ENCODE measurements around the gene ARID5B.
"Not testable (repeated sequence)": the region's sequence is repeated elsewhere in the genome, so short reads cannot be mapped to it uniquely, and the experiment has no call there.

ARID5B gene, protein sequence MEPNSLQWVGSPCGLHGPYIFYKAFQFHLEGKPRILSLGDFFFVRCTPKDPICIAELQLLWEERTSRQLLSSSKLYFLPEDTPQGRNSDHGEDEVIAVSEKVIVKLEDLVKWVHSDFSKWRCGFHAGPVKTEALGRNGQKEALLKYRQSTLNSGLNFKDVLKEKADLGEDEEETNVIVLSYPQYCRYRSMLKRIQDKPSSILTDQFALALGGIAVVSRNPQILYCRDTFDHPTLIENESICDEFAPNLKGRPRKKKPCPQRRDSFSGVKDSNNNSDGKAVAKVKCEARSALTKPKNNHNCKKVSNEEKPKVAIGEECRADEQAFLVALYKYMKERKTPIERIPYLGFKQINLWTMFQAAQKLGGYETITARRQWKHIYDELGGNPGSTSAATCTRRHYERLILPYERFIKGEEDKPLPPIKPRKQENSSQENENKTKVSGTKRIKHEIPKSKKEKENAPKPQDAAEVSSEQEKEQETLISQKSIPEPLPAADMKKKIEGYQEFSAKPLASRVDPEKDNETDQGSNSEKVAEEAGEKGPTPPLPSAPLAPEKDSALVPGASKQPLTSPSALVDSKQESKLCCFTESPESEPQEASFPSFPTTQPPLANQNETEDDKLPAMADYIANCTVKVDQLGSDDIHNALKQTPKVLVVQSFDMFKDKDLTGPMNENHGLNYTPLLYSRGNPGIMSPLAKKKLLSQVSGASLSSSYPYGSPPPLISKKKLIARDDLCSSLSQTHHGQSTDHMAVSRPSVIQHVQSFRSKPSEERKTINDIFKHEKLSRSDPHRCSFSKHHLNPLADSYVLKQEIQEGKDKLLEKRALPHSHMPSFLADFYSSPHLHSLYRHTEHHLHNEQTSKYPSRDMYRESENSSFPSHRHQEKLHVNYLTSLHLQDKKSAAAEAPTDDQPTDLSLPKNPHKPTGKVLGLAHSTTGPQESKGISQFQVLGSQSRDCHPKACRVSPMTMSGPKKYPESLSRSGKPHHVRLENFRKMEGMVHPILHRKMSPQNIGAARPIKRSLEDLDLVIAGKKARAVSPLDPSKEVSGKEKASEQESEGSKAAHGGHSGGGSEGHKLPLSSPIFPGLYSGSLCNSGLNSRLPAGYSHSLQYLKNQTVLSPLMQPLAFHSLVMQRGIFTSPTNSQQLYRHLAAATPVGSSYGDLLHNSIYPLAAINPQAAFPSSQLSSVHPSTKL

GRCh38 chr10:61900829-61901792 is at the start of gene ARID5B:
Gene ARID5B (plus strand): TSS chr10:61901699. CDS start chr10:61901710, 11 bp downstream.
- in situ Hi-C loops (cut with MboI; ENCODE audit: low sequenced_read_pairs) = no loop called here

- in situ Hi-C loops (cut with MboI; ENCODE audit: low sequenced_read_pairs) = no loop called here
Observed at GRCh38 chr10:61852261-61852660, 49.2 kb upstream of the ARID5B start.

GRCh38 chr10:61855771-61856170 is 45.7 kb upstream of the ARID5B start:
- in situ Hi-C loops (cut with MboI; ENCODE audit: low sequenced_read_pairs) = no loop called here

- in situ Hi-C loops (cut with MboI; ENCODE audit: low sequenced_read_pairs) = no loop called here
Observed at GRCh38 chr10:61857746-61858145, 43.8 kb upstream of the ARID5B start.

DNA sequence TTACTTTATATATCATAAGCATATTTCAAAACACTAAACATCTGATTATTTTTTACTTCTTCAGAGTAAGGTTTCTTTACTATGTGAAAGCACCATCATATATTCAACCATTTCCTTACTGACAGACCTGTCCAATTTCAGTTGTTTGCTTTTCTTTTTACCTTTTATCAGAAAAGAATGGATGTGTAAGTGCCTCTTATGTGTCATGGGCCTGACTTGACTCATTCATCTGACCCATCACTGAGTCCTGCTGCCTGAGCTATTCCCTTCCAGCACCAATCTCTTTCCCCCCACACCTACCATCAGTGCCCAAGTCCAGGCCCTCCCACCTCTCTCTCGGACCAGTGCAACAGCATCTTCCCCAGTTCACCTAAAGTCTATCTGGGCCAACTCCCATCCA is 41.7 kb upstream of the ARID5B start:
- in situ Hi-C loops (cut with MboI; ENCODE audit: low sequenced_read_pairs) = no loop called here

DNA sequence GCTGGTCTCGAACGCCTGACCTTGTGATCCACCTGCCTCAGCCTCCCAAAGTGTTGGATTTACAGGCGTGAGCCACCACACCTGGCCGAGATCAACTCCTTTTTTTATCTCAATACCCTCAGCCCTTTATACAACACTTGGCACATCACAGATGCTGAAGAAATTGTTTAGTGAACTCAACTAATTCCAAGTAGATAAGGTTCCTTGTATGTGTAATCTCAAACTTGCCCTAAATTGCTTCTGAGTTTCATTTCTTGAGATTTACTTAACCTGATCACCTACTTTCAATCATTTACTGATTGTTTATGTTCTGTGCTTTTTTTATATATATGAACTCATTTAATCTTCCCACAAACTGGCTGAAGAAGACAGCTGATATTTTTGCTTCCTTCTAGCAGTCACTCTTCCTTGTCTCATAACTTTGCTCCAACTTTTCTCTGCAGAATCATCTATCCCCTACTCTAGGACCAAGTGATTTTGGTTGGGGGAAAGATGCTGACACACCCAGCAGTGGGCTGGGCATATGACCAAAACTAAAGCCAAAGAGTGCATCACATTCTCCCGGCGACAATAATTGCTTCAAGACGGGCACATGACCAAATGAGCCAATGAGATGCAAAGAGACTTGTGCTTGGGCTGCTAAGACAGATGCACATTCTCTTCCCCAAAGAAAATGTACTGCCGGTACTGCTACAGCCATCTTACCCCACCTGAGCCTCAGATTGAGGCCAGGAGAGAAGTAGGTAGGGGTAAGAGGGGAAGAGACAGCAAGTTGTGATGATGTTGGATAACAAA is 40.3 kb upstream of the ARID5B start:
- in situ Hi-C loops (cut with MboI; ENCODE audit: low sequenced_read_pairs) = no loop called here

GRCh38 chr10:61863981-61864380 is 37.5 kb upstream of the ARID5B start:
- in situ Hi-C loops (cut with MboI; ENCODE audit: low sequenced_read_pairs) = no loop called here

DNA sequence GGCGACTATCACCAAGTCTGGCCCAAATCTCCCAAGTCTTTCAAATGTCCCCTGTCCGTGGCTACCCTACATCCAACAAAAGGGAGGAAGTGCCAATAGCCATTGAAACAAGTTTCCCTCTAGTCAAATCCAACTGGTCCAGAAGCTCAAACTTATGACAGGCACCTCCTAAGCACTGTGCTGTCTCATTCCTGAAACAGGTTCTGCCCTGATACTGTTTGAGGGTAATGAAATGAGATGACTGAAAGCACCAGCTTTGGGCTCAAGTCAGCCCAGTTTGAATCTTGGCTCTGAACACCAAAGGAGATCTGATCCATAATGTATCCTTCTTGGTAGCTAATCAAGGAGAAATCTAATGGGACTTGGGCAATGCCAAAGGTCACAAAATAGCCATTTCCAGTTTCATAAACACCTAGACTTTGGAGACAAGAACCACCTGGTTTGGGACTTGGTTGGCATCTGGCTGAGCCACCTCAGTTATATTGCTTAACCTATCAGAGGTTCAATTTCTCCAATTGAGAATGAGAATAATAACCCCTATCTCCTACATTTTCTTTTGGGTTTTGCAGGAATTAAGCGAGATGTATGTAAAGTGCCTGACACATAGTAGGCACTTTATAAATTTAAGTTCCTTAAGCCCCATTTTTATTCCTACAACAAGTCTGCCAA is 34.7 kb upstream of the ARID5B start:
- in situ Hi-C loops (cut with MboI; ENCODE audit: low sequenced_read_pairs) = no loop called here

GRCh38 chr10:61867374-61867773 is 34.1 kb upstream of the ARID5B start:
- in situ Hi-C loops (cut with MboI; ENCODE audit: low sequenced_read_pairs) = not testable (repeated sequence)

DNA sequence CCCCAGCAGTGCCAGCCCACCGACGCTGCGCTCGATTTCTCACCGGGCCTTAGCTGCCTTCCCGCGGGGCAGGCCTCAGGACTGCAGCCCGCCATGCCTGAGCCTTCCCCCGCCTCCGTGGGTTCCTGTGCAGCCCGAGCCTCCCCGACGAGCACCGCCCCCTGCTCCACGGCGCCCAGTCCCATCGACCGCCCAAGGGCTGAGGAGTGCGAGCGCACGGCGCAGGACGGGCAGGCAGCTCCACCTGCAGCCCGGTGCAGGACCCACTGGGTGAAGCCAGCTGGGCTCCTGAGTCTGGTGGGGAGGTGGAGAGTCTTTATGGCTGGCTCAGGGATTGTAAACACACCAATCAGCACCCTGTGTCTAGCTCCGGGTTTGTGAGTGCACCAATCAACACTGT is 33.7 kb upstream of the ARID5B start:
- in situ Hi-C loops (cut with MboI; ENCODE audit: low sequenced_read_pairs) = not testable (repeated sequence)

- in situ Hi-C loops (cut with MboI; ENCODE audit: low sequenced_read_pairs) = no loop called here
Observed at GRCh38 chr10:61869041-61869675, 32.3 kb upstream of the ARID5B start.

- in situ Hi-C loops (cut with MboI; ENCODE audit: low sequenced_read_pairs) = no loop called here
Observed at GRCh38 chr10:61869774-61870525, 31.5 kb upstream of the ARID5B start.

- in situ Hi-C loops (cut with MboI; ENCODE audit: low sequenced_read_pairs) = no loop called here
Observed at GRCh38 chr10:61870526-61870895, 31.0 kb upstream of the ARID5B start.

DNA sequence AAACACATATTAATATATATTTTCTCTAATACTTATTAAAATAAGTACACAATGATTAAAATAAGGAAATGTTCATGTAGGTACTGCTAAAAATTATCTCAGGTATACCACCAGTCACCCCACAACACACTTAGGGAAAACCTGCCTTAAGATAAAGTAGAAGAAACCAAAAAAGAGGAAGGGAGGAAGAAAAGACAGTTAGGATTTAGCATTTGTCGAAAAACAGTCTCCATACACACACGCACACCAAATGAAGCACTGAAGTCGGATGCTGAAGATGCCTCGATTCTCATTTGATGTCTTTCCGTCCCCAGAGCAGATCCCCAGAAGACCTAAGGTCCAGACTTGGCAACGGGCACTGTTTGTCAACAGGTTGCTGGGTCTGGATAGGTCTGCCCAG is 30.0 kb upstream of the ARID5B start:
- in situ Hi-C loops (cut with MboI; ENCODE audit: low sequenced_read_pairs) = no loop called here

- in situ Hi-C loops (cut with MboI; ENCODE audit: low sequenced_read_pairs) = no loop called here
Observed at GRCh38 chr10:61877887-61878739, 23.4 kb upstream of the ARID5B start.

DNA sequence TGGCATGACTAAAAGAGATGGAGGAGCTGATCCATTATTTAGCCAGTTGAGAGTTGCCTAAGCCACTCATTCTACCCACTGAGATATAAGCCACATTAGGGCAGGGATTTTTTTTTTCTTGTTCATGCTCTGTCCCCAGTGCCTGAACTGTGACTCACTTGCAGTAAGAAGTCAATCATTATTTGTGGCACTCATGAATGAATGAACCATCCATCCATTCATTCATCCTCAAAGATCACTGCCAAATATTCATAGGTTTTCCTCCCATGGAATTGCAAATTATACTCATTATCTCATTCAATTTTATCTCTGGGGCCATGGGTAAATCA is 22.8 kb upstream of the ARID5B start:
- in situ Hi-C loops (cut with MboI; ENCODE audit: low sequenced_read_pairs) = no loop called here

Data from HL-60/S4 treated with retinoic acid at 250 ng/mL for 4 days and 3 days (cell line).